Measurements from ENCODE around the gene TRABD2B. TPM values are rescaled to one million over a fixed set of nuclear protein-coding genes. Genes with fewer than 3 reads are reported as not detected.

Gene TRABD2B
- total and polyA plus RNA-seq, 2 experiments from 2014 or later, result not detected

GRCh38 chr1:48006264-48006663 lies 9.1 kb upstream of the TRABD2B start:
- TF ChIP-seq EZH2phosphoT487 (IDR thresholded peaks at IDR 0.05; ENCODE audit: insufficient read depth, low read depth) (no peak), EZH2 (IDR thresholded peaks at IDR 0.05; ENCODE audit: insufficient read depth, poor library complexity, severe bottlenecking) (no peak)
- WGBS, 2 experiments (ENCODE audit: low coverage in 1 of 2, low lambda C conversion rate in 2 of 2, missing lambda C conversion rate in 2 of 2), result 77 to 79% methylated on average over 1 of the region's 1 CpG
- Histone ChIP-seq H3K27me3 (replicated peaks; ENCODE audit: insufficient read depth) (peaks cover 32% of the 10 kb centered on the region), H2AFZ (no peak overlapping the region), H3K4me2 (ENCODE audit: unreplicated experiment) (no peak overlapping the region), H3K36me3 (ENCODE audit: low read depth) (no peaks in the 10 kb centered on the region), H3K4me1 (ENCODE audit: insufficient read depth) (no peaks in the 10 kb centered on the region), H3K27ac (no peak overlapping the region), H3K79me2 (ENCODE audit: insufficient read depth) (no peaks in the 10 kb centered on the region), H3K9ac (no peak overlapping the region), H3K4me3 (no peak overlapping the region), H3K9me3 (ENCODE audit: low read depth) (no peaks in the 10 kb centered on the region), H4K20me1 (ENCODE audit: insufficient read depth) (no peaks in the 10 kb centered on the region), H3K9me2 (ENCODE audit: insufficient read depth) (no peaks in the 10 kb centered on the region), H3F3A (ENCODE audit: insufficient read depth) (no peaks in the 10 kb centered on the region)
- in situ Hi-C loops (cut with MboI), result no loop called here
- no peak for DNase-seq

- in situ Hi-C loops (cut with MboI), result no loop called here
- no peak overlapping the region for H3K27ac ChIP-seq
- no peak overlapping the region for H3K4me2 ChIP-seq (ENCODE audit: unreplicated experiment)
- TF ChIP-seq EZH2 (IDR thresholded peaks at IDR 0.05; ENCODE audit: insufficient read depth, poor library complexity, severe bottlenecking) (no peak), EZH2phosphoT487 (IDR thresholded peaks at IDR 0.05; ENCODE audit: insufficient read depth, low read depth) (no peak)
- 79 to 83% methylated on average over 8 of the region's 8 CpGs for WGBS, 2 experiments (ENCODE audit: low coverage in 1 of 2, low lambda C conversion rate in 2 of 2, missing lambda C conversion rate in 2 of 2)
- no peak for DNase-seq
- H3K9me3 ChIP-seq (ENCODE audit: low read depth), result no peaks in the 10 kb centered on the region
- H3K9me2 ChIP-seq (ENCODE audit: insufficient read depth), result no peaks in the 10 kb centered on the region
- no peak overlapping the region for H3K4me3 ChIP-seq
- no peaks in the 10 kb centered on the region for H3K79me2 ChIP-seq (ENCODE audit: insufficient read depth)
- H3K36me3 ChIP-seq (ENCODE audit: low read depth), result no peaks in the 10 kb centered on the region
- H3F3A ChIP-seq (ENCODE audit: insufficient read depth), result no peaks in the 10 kb centered on the region
- H3K27me3 ChIP-seq (replicated peaks; ENCODE audit: insufficient read depth), result peaks cover 33% of the 10 kb centered on the region
- H4K20me1 ChIP-seq (ENCODE audit: insufficient read depth), result no peaks in the 10 kb centered on the region
- H3K4me1 ChIP-seq (ENCODE audit: insufficient read depth), result no peaks in the 10 kb centered on the region
- no peak overlapping the region for H3K9ac ChIP-seq
- H2AFZ ChIP-seq, result no peak overlapping the region
These were observed 8.3 kb upstream of the TRABD2B start for GRCh38 chr1:48005253-48006117.

- Histone ChIP-seq H3K36me3 (ENCODE audit: low read depth) (no peaks in the 10 kb centered on the region), H3K9me2 (ENCODE audit: insufficient read depth) (no peaks in the 10 kb centered on the region), H3K27ac (no peak overlapping the region), H3K79me2 (ENCODE audit: insufficient read depth) (no peaks in the 10 kb centered on the region), H3K4me1 (ENCODE audit: insufficient read depth) (no peaks in the 10 kb centered on the region), H3K4me2 (ENCODE audit: unreplicated experiment) (no peak overlapping the region), H3K4me3 (no peak overlapping the region), H3F3A (ENCODE audit: insufficient read depth) (no peaks in the 10 kb centered on the region), H3K9me3 (ENCODE audit: low read depth) (no peaks in the 10 kb centered on the region), H2AFZ (no peak overlapping the region), H3K27me3 (replicated peaks; ENCODE audit: insufficient read depth) (peaks cover 37% of the 10 kb centered on the region), H3K9ac (no peak overlapping the region), H4K20me1 (ENCODE audit: insufficient read depth) (no peaks in the 10 kb centered on the region)
- in situ Hi-C loops (cut with MboI), result no loop called here
- TF ChIP-seq EZH2 (IDR thresholded peaks at IDR 0.05; ENCODE audit: insufficient read depth, poor library complexity, severe bottlenecking) (no peak), EZH2phosphoT487 (IDR thresholded peaks at IDR 0.05; ENCODE audit: insufficient read depth, low read depth) (no peak)
- WGBS, 2 experiments (ENCODE audit: low coverage in 1 of 2, low lambda C conversion rate in 2 of 2, missing lambda C conversion rate in 2 of 2), result 73 to 77% methylated on average over 6 of the region's 6 CpGs
- no peak for DNase-seq
These were observed 6.8 kb upstream of the TRABD2B start for GRCh38 chr1:48003741-48004531.

- H3K36me3 ChIP-seq (ENCODE audit: low read depth), result no peaks in the 10 kb centered on the region
- no peaks in the 10 kb centered on the region for H3K9me2 ChIP-seq (ENCODE audit: insufficient read depth)
- no peak overlapping the region for H3K9ac ChIP-seq
- DNase-seq, result no peak
- in situ Hi-C loops (cut with MboI), result no loop called here
- H3K27me3 ChIP-seq (replicated peaks; ENCODE audit: insufficient read depth), result peaks cover 44% of the 10 kb centered on the region
- WGBS, 2 experiments (ENCODE audit: low coverage in 1 of 2, low lambda C conversion rate in 2 of 2, missing lambda C conversion rate in 2 of 2), result 70 to 71% methylated on average over 2 of the region's 2 CpGs
- H3K4me2 ChIP-seq (ENCODE audit: unreplicated experiment), result no peak overlapping the region
- H4K20me1 ChIP-seq (ENCODE audit: insufficient read depth), result no peaks in the 10 kb centered on the region
- no peaks in the 10 kb centered on the region for H3K4me1 ChIP-seq (ENCODE audit: insufficient read depth)
- no peak for TF ChIP-seq EZH2 (IDR thresholded peaks at IDR 0.05; ENCODE audit: insufficient read depth, poor library complexity, severe bottlenecking)
- TF ChIP-seq EZH2phosphoT487 (IDR thresholded peaks at IDR 0.05; ENCODE audit: insufficient read depth, low read depth), result no peak
- H2AFZ ChIP-seq, result no peak overlapping the region
- H3K27ac ChIP-seq, result no peak overlapping the region
- H3K9me3 ChIP-seq (ENCODE audit: low read depth), result no peaks in the 10 kb centered on the region
- no peaks in the 10 kb centered on the region for H3K79me2 ChIP-seq (ENCODE audit: insufficient read depth)
- H3K4me3 ChIP-seq, result no peak overlapping the region
- no peaks in the 10 kb centered on the region for H3F3A ChIP-seq (ENCODE audit: insufficient read depth)
These were observed 5.0 kb upstream of the TRABD2B start for GRCh38 chr1:48002142-48002541.

Data from GM23248 (cell line).